ENCODE measurements around the gene TRIM33. TPM values are rescaled to one million over a fixed set of nuclear protein-coding genes. Genes with fewer than 3 reads are reported as not detected.

The TRIM33 gene
- total RNA-seq, 1 experiment from 2014 or later, result 50.1 TPM

DNA sequence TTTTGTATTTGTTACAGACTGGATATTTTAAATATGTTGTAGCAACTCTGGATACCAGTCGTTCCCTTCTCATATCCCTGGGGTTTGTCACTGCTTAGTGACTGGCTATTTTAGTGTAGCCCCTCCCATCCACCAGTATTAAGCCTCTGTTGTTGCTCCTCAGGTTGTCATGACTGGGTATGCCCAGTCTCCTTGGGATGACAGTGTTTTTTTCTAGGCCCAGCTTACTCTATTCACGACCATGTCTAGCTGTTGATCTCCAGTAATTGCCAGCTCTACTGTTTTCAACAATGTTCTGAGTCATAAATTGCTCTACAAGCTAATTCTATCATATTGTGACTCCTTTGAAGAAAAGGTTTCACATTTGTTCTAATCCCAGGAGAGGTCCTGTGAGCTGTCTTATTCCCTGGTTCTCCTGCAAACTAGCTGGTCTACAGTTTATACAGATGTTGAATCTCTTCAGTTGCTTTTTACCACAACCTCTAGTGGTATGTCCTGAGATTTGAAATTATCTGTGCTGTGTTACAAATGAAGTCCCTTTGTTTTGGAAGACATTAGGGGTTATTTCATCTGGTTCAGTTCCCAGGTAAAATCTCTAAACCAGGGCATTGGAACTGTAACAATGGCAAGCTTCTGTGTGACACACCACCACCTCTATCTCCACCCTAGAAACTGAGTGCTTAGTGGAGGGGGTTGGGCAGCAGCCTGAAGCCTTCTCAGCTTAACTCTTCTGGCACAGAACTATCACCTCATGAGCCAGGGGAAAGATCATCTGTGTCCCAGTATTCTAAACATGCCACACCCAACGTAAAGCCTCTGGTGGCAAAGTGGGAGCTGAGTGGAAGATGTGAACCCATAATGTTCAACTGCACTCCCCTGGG, 124.6 kb downstream of the TRIM33 start:
- BruUV-seq (replicated peaks), result no TSS peak
- CTCF ChIA-PET, result no interaction called here
- DNase-seq (ENCODE audit: low spot score), result no peak
- Histone ChIP-seq H3K36me3 (ENCODE audit: insufficient read depth, low read length, poor library complexity, severe bottlenecking) (no peaks in the 10 kb centered on the region), H3K4me3 (ENCODE audit: low read depth, low read length, poor library complexity, severe bottlenecking) (no peak overlapping the region), H3K27ac (ENCODE audit: low read depth, low read length, poor library complexity, severe bottlenecking) (no peak overlapping the region), H3K9me3 (ENCODE audit: low read depth, low read length, poor library complexity, severe bottlenecking) (peaks cover 11% of the 10 kb centered on the region), H3K27me3 (replicated peaks; ENCODE audit: insufficient read depth, low read depth, low read length, poor library complexity) (no peaks in the 10 kb centered on the region), H3K4me1 (ENCODE audit: insufficient read depth, low read length, poor library complexity, severe bottlenecking) (no peaks in the 10 kb centered on the region)
- POLR2A ChIA-PET (ENCODE audit: low non-redundant PET), result no interaction called here
- no peak for TF ChIP-seq EZH2 (IDR thresholded peaks at IDR 0.05; ENCODE audit: borderline replicate concordance, low read depth, low read length, poor library complexity, severe bottlenecking)
- TF ChIP-seq, protein P1, sequence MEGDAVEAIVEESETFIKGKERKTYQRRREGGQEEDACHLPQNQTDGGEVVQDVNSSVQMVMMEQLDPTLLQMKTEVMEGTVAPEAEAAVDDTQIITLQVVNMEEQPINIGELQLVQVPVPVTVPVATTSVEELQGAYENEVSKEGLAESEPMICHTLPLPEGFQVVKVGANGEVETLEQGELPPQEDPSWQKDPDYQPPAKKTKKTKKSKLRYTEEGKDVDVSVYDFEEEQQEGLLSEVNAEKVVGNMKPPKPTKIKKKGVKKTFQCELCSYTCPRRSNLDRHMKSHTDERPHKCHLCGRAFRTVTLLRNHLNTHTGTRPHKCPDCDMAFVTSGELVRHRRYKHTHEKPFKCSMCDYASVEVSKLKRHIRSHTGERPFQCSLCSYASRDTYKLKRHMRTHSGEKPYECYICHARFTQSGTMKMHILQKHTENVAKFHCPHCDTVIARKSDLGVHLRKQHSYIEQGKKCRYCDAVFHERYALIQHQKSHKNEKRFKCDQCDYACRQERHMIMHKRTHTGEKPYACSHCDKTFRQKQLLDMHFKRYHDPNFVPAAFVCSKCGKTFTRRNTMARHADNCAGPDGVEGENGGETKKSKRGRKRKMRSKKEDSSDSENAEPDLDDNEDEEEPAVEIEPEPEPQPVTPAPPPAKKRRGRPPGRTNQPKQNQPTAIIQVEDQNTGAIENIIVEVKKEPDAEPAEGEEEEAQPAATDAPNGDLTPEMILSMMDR (conservative IDR thresholded peaks at IDR 0.05; ENCODE audit: low read depth, low read length), result no peak
- intact Hi-C loops (cut with micrococcal nuclease; ENCODE audit: unreplicated experiment), result no loop called here

DNA sequence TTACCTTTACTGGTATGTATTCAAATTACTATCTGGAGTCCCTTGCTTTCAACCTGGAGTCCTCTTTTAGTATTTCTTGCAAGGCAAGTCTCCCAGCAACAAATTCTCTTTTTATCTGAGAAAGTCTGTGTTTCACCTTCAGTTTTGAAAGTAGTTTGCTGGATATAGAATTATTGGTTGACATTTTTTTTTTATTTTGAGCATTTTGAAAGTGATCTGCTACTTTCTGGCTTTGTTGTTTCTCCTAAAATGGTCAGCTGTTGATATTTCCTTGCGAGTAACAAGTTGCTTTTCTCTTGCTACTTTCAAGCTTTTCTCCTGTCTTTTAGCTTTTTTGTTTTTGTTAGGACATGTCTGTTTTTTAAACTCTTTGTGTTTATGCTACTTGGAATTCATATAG, 126.1 kb downstream of the TRIM33 start:
- Histone ChIP-seq H3K27me3 (replicated peaks; ENCODE audit: insufficient read depth, low read depth, low read length, poor library complexity) (no peaks in the 10 kb centered on the region), H3K27ac (ENCODE audit: low read depth, low read length, poor library complexity, severe bottlenecking) (no peak overlapping the region), H3K9me3 (ENCODE audit: low read depth, low read length, poor library complexity, severe bottlenecking) (peaks cover 11% of the 10 kb centered on the region), H3K36me3 (ENCODE audit: insufficient read depth, low read length, poor library complexity, severe bottlenecking) (no peaks in the 10 kb centered on the region), H3K4me1 (ENCODE audit: insufficient read depth, low read length, poor library complexity, severe bottlenecking) (no peaks in the 10 kb centered on the region), H3K4me3 (ENCODE audit: low read depth, low read length, poor library complexity, severe bottlenecking) (no peak overlapping the region)
- BruUV-seq (replicated peaks), result no TSS peak
- intact Hi-C loops (cut with micrococcal nuclease; ENCODE audit: unreplicated experiment), result no loop called here
- ChIA-PET POLR2A (ENCODE audit: low non-redundant PET) (no interaction called here), CTCF (no interaction called here)
- no peak for TF ChIP-seq EZH2 (IDR thresholded peaks at IDR 0.05; ENCODE audit: borderline replicate concordance, low read depth, low read length, poor library complexity, severe bottlenecking)
- TF ChIP-seq, protein P1 (conservative IDR thresholded peaks at IDR 0.05; ENCODE audit: low read depth, low read length), result no peak
- no peak for DNase-seq (ENCODE audit: low spot score)

DNA sequence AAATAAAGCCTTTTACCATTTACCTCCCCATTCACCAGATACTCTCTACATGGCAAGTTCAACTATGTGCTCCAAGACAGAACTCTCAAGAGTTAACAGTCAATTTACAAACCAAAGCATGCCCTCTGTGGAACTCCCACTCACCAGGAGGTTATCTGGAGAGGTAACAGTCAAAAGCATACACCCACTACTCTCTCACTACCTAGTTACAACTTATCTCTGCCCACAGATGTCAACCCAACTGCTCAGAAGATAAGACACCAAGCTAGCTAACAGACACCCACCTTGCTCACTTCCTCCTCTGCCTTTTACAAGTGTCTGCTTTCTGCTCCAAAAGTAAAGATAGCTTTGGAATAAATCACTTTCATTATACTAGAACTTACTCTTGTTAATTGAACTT, 131.0 kb downstream of the TRIM33 start:
- BruUV-seq (replicated peaks), result no TSS peak
- CTCF ChIA-PET, result no interaction called here

More for the DNA sequence above, 131.0 kb downstream of the TRIM33 start:
- no peaks in the 10 kb centered on the region for H3K36me3 ChIP-seq (ENCODE audit: insufficient read depth, low read length, poor library complexity, severe bottlenecking)
- H3K4me3 ChIP-seq (ENCODE audit: low read depth, low read length, poor library complexity, severe bottlenecking), result no peak overlapping the region
- POLR2A ChIA-PET (ENCODE audit: low non-redundant PET), result no interaction called here
- no peak overlapping the region for H3K27ac ChIP-seq (ENCODE audit: low read depth, low read length, poor library complexity, severe bottlenecking)
- H3K27me3 ChIP-seq (replicated peaks; ENCODE audit: insufficient read depth, low read depth, low read length, poor library complexity), result no peaks in the 10 kb centered on the region
- TF ChIP-seq, protein P1 (conservative IDR thresholded peaks at IDR 0.05; ENCODE audit: low read depth, low read length), result no peak
- no peak for TF ChIP-seq EZH2 (IDR thresholded peaks at IDR 0.05; ENCODE audit: borderline replicate concordance, low read depth, low read length, poor library complexity, severe bottlenecking)
- no peak for DNase-seq (ENCODE audit: low spot score)
- intact Hi-C loops (cut with micrococcal nuclease; ENCODE audit: unreplicated experiment), result no loop called here
- H3K9me3 ChIP-seq (ENCODE audit: low read depth, low read length, poor library complexity, severe bottlenecking), result peaks cover 20% of the 10 kb centered on the region
- H3K4me1 ChIP-seq (ENCODE audit: insufficient read depth, low read length, poor library complexity, severe bottlenecking), result no peaks in the 10 kb centered on the region
